Measurements from ENCODE around the gene ATP8A2.

The ATP8A2 gene

DNA sequence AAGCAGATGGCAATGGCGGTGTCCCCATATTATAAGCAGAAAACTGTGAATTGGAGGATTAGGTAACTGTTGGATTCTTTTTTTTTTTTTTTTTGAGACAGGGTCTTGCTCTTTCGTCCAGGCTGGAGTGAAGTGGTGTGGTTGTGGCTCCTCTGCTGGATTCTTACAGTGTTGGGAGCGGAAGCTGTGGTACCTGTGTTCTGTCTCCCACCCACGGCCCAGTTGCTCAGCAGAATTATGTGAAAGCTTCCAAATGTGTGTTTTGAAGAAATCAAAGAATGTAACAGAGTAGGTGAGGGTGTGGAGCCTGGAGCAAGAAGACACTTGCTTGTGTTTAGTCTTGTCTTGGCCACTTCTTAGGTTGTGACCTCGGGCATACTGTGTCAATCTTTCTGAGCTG, 384.5 kb downstream of the ATP8A2 start:
- no peak overlapping the region for H3K4me3 ChIP-seq (ENCODE audit: low read depth, low read length)
- in situ Hi-C loops (cut with HindIII; ENCODE audit: low sequenced_read_pairs), result no loop called here
- DNase-seq (ENCODE audit: low read depth, low spot score), result no peak
- TF ChIP-seq, protein P1, sequence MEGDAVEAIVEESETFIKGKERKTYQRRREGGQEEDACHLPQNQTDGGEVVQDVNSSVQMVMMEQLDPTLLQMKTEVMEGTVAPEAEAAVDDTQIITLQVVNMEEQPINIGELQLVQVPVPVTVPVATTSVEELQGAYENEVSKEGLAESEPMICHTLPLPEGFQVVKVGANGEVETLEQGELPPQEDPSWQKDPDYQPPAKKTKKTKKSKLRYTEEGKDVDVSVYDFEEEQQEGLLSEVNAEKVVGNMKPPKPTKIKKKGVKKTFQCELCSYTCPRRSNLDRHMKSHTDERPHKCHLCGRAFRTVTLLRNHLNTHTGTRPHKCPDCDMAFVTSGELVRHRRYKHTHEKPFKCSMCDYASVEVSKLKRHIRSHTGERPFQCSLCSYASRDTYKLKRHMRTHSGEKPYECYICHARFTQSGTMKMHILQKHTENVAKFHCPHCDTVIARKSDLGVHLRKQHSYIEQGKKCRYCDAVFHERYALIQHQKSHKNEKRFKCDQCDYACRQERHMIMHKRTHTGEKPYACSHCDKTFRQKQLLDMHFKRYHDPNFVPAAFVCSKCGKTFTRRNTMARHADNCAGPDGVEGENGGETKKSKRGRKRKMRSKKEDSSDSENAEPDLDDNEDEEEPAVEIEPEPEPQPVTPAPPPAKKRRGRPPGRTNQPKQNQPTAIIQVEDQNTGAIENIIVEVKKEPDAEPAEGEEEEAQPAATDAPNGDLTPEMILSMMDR (IDR thresholded peaks at IDR 0.05; ENCODE audit: low read depth, low read length), result no peak

DNA sequence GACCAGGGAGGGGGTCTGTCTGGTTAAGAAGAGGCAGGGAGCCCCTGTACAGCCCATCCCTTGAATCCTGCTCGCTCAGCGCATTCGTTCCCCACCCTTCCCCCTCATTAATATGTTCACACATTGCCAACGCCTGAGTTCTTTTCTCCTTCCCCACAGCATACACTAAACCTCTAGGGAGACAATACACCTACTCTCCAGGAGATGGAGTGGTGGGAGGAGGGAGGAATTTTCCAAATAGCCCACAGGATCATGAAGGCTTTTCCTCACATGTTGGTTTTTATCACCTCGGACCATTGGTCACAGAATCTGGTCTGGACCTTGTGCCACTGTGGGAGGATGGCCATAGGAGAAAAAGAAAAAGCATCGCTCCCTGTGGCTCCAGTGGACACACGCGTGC, 385.1 kb downstream of the ATP8A2 start:
- TF ChIP-seq, protein P1 (IDR thresholded peaks at IDR 0.05; ENCODE audit: low read depth, low read length), result peak; percentile 31
- H3K4me3 ChIP-seq (ENCODE audit: low read depth, low read length), result no peak overlapping the region
- DNase-seq (ENCODE audit: low read depth, low spot score), result no peak
- in situ Hi-C loops (cut with HindIII; ENCODE audit: low sequenced_read_pairs), result no loop called here

DNA sequence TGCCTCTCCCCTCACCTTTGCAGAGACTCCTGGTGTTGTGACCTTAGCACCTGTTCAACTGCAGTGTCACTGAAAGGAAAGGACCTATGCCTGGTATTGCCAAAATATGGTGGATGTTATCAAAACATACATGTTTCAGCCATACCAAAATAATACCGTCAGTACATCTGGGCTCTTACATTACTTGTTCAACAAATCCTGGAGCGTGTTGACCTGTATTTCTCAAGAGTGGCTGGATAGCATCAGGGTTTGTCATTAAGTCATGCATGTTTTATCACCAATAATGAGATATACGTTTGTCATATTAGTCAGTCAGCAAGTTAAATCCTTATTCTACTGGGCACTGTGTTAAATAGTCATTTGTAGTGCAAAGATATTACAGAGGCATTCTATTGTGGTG, 389.3 kb downstream of the ATP8A2 start:
- no peak overlapping the region for H3K4me3 ChIP-seq (ENCODE audit: low read depth, low read length)
- in situ Hi-C loops (cut with HindIII; ENCODE audit: low sequenced_read_pairs), result no loop called here
- no peak for DNase-seq (ENCODE audit: low read depth, low spot score)
- TF ChIP-seq, protein P1 (IDR thresholded peaks at IDR 0.05; ENCODE audit: low read depth, low read length), result no peak

DNA sequence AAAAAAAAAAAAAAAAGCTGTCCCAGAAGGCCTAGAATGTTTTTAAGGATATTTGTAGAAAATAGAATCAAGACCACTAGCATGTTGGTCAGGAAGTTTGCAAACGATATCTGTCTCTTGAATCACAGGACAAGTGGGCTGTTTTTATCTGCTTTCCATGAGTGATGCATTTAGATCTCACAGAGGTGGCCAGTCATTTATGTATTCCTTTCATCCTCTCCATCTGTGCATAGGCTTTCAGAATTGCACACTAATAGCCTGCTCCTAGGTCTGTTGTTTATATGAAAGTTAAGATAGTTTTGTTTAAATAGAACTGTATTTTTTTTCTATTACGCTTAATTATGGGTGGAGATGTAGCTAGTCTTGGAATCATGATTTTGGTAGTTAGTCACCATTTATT, 390.5 kb downstream of the ATP8A2 start:
- H3K4me3 ChIP-seq (ENCODE audit: low read depth, low read length), result no peak overlapping the region
- in situ Hi-C loops (cut with HindIII; ENCODE audit: low sequenced_read_pairs), result no loop called here
- no peak for DNase-seq (ENCODE audit: low read depth, low spot score)
- TF ChIP-seq, protein P1 (IDR thresholded peaks at IDR 0.05; ENCODE audit: low read depth, low read length), result no peak

DNA sequence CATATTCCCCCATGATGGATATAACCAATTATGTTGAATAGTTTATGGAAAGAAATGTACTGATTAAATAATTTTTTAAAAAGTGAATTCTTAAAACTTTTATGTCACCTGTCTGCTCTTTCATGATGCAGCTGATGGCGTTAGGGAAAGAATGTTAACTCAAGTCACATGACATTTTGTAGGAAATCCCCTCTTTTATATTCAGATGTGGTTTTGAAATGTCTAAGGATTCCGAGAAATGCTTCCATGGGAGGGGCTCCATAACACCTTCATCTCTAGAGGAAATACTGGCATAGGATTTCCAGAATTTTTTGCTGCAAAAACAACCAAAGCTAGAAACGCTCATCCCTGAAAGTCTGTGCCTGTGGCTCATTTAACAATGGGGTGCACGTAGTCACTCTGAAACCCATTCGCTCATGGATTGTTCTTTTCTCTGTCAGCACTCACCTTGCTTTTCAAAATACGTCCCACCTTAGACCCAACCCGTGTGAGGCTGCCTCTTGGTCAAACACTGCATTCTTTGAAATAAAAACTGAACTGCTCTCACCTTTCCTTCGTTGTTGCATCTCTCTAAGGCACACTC, 391.1 kb downstream of the ATP8A2 start:
- TF ChIP-seq, protein P1 (IDR thresholded peaks at IDR 0.05; ENCODE audit: low read depth, low read length), result no peak
- no peak overlapping the region for H3K4me3 ChIP-seq (ENCODE audit: low read depth, low read length)
- DNase-seq (ENCODE audit: low read depth, low spot score), result no peak
- in situ Hi-C loops (cut with HindIII; ENCODE audit: low sequenced_read_pairs), result no loop called here

DNA sequence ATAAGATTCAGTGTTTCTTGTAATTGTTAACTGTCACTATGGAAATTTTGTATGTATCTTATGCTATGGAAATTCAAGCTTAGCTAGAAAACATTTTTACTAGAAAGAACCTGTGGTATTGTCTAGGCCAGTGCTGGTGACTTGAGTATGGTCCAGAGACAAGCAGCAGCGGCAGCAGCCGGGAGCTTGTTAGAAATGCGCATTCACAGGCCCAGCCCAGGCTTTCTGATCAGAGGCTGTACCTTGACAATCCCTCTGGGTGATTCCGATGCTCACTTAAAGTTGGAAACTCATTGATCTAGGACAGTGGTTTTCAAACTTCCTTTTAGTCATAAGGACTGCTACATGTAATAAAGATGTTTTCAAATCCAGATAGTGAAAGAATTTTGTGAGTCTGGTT, 392.6 kb downstream of the ATP8A2 start:
- in situ Hi-C loops (cut with HindIII; ENCODE audit: low sequenced_read_pairs), result no loop called here
- H3K4me3 ChIP-seq (ENCODE audit: low read depth, low read length), result no peak overlapping the region
- TF ChIP-seq, protein P1 (IDR thresholded peaks at IDR 0.05; ENCODE audit: low read depth, low read length), result no peak
- no peak for DNase-seq (ENCODE audit: low read depth, low spot score)

DNA sequence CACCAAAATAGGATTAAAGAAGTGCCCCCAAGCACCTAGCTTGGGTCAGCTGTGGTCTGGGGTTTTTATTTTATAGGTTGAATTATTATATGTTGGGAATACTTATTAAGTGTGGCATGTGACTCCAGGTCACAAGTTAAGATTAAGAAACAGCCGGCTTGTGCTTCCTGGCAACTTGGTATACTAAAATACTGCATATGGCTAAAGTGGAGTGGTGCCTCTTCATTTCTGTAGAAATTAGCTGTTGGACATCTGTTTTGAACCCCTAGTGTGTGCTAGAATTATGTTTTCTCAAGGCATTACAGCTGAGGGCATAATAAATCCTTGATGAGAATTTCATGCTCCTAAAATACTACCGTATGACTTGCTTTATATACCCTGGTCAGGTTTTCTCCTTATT, 393.5 kb downstream of the ATP8A2 start:
- no peak overlapping the region for H3K4me3 ChIP-seq (ENCODE audit: low read depth, low read length)
- in situ Hi-C loops (cut with HindIII; ENCODE audit: low sequenced_read_pairs), result no loop called here
- TF ChIP-seq, protein P1 (IDR thresholded peaks at IDR 0.05; ENCODE audit: low read depth, low read length), result no peak
- DNase-seq (ENCODE audit: low read depth, low spot score), result no peak
